Lower lobe of right lung (tissue), 2 donors: ENCODE results near the gene TRAF5. TPM values are rescaled to one million over a fixed set of nuclear protein-coding genes. Genes with fewer than 3 reads are reported as not detected.
A peak's percentile ranks its signal among the peaks of the same experiment; 100 is the strongest.
"Not testable (repeated sequence)": the region's sequence is repeated elsewhere in the genome, so short reads cannot be mapped to it uniquely, and the experiment has no call there.

Experiments
- ATAC-seq, 2 donors: fragments of 200-7000 bp; cut with Tn5 transposase; one replicate each; pipeline ENCODE4 v1.9.1; 2020 to 2022; ENCODE audit warnings: mild to moderate bottlenecking in 2 of 2, moderate library complexity in 2 of 2
- DNase-seq: peaks from one replicate; pipeline ENCODE4 v3.0.0-alpha.2; 2020
- H3K27ac ChIP-seq: fragments of 200-600 bp; one replicate; pipeline ENCODE4 v1.8.0; 2022
- H3K27me3 ChIP-seq: fragments of 200-600 bp; one replicate; pipeline ENCODE4 v1.8.0; 2022; ENCODE audit warnings: low read depth
- H3K36me3 ChIP-seq: fragments of 200-600 bp; one replicate; pipeline ENCODE4 v1.8.0; 2022; ENCODE audit warnings: mild to moderate bottlenecking
- H3K4me1 ChIP-seq: fragments of 200-600 bp; one replicate; pipeline ENCODE4 v1.8.0; 2022
- H3K4me3 ChIP-seq: fragments of 200-600 bp; one replicate; pipeline ENCODE4 v1.8.0; 2022; ENCODE audit warnings: mild to moderate bottlenecking
- H3K9me3 ChIP-seq: fragments of 200-600 bp; one replicate; pipeline ENCODE4 v1.8.0; 2022
- intact Hi-C: fragments of 100-400 bp; cut with DNase I; formaldehyde crosslinking; loops from one replicate; pipeline ENCODE4 v1.11.0; 2022
- total RNA-seq: library from RNA; stranded (reverse); fragmentation: NEBNext Ultra II Directional; extraction: Animal tissue kit (Norgen Biotek cat#: 25700); gene quantifications from one replicate; pipeline ENCODE4 v1.2.1, GENCODE V29; 2021
- TF ChIP-seq, protein P1 (sequence below): fragments of 200-600 bp; IDR thresholded peaks from one replicate; pipeline ENCODE4 v1.8.0; 2022; ENCODE audit warnings: antibody characterized with exemption, mild to moderate bottlenecking
- donor health status: DM: no; HTN: yes; CAD: no; lungs with severe emphysema.

Gene TRAF5
- total RNA-seq, 1 donor from 2014 or later: 8.8 TPM

DNA sequence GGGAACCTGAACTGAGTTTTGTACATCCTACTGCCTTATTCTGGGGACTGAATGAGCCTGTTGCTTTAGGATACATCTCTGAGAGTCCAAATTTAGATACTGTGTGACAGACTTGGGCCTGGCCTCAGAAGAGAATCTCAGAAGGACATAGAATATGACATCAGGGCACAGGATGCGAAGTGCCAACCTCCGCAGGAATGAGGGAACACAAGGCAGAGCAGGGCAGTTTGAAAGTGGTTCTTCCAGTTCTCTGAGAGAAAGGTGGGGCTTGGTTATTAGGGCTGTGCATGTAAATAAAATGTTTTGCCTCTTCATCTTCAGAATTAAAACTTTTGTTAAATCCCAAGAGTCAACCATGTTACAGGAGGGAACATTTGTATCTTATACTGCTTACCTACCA lies 23.1 kb downstream of the TRAF5 start:
- Histone ChIP-seq H3K4me1 (peaks cover 7% of the 10 kb centered on the region), H3K27me3 (no peaks in the 10 kb centered on the region), H3K36me3 (no peaks in the 10 kb centered on the region), H3K27ac (no peak overlapping the region), H3K9me3 (no peaks in the 10 kb centered on the region), H3K4me3 (no peak overlapping the region)
- intact Hi-C loops: no loop called here
- ATAC-seq (peak in 1 of 2 donors; percentile 55), DNase-seq (no peak)
- TF ChIP-seq, protein P1, sequence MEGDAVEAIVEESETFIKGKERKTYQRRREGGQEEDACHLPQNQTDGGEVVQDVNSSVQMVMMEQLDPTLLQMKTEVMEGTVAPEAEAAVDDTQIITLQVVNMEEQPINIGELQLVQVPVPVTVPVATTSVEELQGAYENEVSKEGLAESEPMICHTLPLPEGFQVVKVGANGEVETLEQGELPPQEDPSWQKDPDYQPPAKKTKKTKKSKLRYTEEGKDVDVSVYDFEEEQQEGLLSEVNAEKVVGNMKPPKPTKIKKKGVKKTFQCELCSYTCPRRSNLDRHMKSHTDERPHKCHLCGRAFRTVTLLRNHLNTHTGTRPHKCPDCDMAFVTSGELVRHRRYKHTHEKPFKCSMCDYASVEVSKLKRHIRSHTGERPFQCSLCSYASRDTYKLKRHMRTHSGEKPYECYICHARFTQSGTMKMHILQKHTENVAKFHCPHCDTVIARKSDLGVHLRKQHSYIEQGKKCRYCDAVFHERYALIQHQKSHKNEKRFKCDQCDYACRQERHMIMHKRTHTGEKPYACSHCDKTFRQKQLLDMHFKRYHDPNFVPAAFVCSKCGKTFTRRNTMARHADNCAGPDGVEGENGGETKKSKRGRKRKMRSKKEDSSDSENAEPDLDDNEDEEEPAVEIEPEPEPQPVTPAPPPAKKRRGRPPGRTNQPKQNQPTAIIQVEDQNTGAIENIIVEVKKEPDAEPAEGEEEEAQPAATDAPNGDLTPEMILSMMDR: no peak

DNA sequence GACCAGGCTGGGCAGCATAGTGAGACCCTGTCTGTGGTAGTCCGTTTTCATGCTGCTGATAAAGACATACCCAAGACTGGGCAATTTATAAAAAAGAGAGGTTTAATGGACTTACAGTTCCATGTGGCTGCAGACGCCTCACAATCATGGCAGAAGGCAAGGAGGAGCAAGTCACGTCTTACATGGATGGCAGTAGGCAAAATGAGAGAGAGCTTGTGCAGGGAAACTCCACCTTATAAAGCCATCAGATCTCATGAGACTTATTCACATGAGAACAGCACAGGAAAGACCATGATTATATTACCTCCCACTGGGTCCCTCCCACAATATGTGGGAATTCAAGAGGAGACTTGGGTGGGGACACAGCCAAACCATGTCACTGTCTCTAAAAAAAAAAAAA lies 25.4 kb downstream of the TRAF5 start:
- H3K4me1 ChIP-seq, H3K9me3 ChIP-seq, ATAC-seq, intact Hi-C loops, H3K4me3 ChIP-seq, H3K27ac ChIP-seq, DNase-seq, H3K27me3 ChIP-seq: not testable (repeated sequence)
- H3K36me3 ChIP-seq: peaks cover 14% of the 10 kb centered on the region

DNA sequence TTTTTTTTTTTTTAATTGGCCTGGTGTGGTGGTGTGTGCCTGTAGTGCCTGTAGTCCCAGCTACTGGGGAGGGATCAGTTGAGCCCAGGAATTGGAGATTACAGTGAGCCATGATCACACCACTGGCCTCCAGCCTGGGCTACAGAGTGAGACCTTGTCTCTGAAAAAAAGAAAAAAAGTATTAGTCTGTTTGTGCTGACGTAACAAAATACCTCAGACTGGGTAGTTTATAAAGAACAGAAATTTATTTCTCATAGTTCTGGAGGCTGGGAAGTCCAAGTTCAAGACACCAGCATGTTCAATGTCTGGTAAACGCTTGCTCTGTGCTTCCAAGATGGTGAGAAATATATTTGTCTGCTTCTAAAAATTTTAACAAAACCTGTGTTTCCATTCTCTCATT lies 25.8 kb downstream of the TRAF5 start:
- Histone ChIP-seq H3K27ac (no peak overlapping the region), H3K4me3 (no peak overlapping the region), H3K4me1 (peaks cover 7% of the 10 kb centered on the region), H3K27me3 (no peaks in the 10 kb centered on the region), H3K36me3 (peaks cover 14% of the 10 kb centered on the region), H3K9me3 (no peaks in the 10 kb centered on the region)
- TF ChIP-seq, protein P1: no peak
- ATAC-seq (no peak), DNase-seq (no peak)
- intact Hi-C loops: no loop called here

DNA sequence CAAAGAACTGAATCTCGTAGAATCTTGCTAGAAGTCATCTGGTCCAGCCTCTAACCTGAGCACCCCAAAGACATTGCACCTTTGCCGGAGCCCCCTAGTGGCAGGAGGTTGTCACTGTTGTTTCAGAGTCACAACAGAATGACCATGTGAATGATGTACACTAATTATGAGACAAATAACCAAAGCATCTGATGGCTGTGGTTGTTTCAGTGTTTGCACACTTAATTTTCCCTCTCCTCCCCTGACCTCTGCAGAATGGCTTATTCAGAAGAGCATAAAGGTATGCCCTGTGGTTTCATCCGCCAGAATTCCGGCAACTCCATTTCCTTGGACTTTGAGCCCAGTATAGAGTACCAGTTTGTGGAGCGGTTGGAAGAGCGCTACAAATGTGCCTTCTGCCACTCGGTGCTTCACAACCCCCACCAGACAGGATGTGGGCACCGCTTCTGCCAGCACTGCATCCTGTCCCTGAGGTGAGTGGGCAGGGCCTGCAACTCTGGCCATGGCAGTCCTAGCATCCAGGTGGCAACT lies 26.4 kb downstream of the TRAF5 start:
- DNase-seq: no peak
- H3K9me3 ChIP-seq: no peaks in the 10 kb centered on the region
- intact Hi-C loops: no loop called here
- TF ChIP-seq, protein P1: peak; percentile 79
- peaks cover 7% of the 10 kb centered on the region for H3K4me1 ChIP-seq
- no peaks in the 10 kb centered on the region for H3K27me3 ChIP-seq
- no peak overlapping the region for H3K27ac ChIP-seq
- no peak overlapping the region for H3K4me3 ChIP-seq
- peaks cover 14% of the 10 kb centered on the region for H3K36me3 ChIP-seq
- ATAC-seq: peak; percentile 70 to 82

DNA sequence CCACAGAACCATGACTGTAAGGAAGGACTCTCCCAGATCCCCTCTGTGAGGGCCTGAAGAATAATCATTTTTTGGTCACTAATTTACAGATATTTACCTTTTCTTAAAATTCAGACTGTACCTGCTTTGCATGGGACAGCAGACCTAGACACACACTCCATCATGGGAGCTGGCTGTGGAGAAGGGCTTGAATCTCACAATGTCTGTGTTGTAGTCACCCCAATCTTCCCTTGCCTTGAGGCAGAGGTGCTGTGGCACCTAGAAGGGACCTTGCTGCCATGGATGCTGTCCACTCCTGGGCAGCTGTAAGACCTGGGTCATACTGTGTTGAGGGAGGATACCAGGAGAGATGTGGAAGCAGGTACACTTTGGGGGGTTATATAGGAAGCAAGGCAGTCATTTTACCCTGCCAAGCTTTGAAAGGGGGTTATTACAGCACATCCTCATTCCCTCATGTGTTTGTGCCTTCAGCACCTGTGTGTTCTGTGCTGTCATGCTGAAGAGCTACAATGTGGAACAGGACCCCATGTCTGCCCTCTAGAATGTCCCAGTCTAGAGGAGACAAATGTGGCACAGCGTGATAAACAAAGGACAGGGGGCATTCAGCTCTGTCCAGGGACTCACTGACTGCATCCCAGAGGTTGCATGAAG lies 27.1 kb downstream of the TRAF5 start:
- no peaks in the 10 kb centered on the region for H3K9me3 ChIP-seq
- ATAC-seq (no peak), DNase-seq (no peak)
- peaks cover 14% of the 10 kb centered on the region for H3K36me3 ChIP-seq
- H3K4me3 ChIP-seq: no peak overlapping the region
- intact Hi-C loops: no loop called here
- peak overlapping the region; percentile 24 for H3K27ac ChIP-seq
- H3K4me1 ChIP-seq: peaks cover 7% of the 10 kb centered on the region
- TF ChIP-seq, protein P1: no peak
- no peaks in the 10 kb centered on the region for H3K27me3 ChIP-seq

DNA sequence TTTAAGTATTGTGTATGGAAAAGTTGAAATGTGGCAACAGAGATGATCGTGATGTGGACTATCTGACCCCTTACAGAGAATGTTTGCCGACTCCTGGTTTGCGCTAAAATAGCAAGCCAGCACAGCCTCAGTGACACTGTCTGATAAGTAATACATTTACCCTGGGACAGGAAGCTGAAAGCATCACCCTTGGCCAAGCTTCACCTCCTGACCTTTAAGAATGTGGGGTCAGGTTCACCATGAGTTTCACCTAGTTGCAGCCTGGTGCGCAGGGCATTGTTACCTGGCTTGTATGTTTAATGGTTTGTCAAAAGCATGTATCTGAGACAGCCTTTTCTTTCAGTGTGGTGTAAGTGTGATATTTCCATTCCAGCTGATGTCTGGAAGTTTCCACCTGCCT lies 29.2 kb downstream of the TRAF5 start:
- TF ChIP-seq, protein P1: no peak
- ATAC-seq: no peak
- Histone ChIP-seq H3K4me1 (peaks cover 7% of the 10 kb centered on the region), H3K27me3 (no peaks in the 10 kb centered on the region), H3K36me3 (peaks cover 34% of the 10 kb centered on the region), H3K27ac (no peak overlapping the region), H3K9me3 (no peaks in the 10 kb centered on the region), H3K4me3 (no peak overlapping the region)
- intact Hi-C loops: no loop called here
- DNase-seq: no peak
